DOHH2 (cell line): ENCODE measurements around the gene RAPGEF5.

ENCODE experiments used
- H3F3A ChIP-seq: fragments of 200-600 bp; sonication (generic), shearing (Covaris generic); 2 replicates; pipeline ENCODE4 v1.6.0; 2016; ENCODE audit warnings: antibody characterized with exemption, mild to moderate bottlenecking; ENCODE audit not compliant: control insufficient read depth, insufficient read depth
- H3K27ac ChIP-seq: fragments of 200-600 bp; sonication (generic); 2 replicates; pipeline ENCODE4 v1.5.1; 2014; ENCODE audit warnings: low read depth, mild to moderate bottlenecking, low read length, moderate library complexity
- H3K27me3 ChIP-seq: fragments of 200-600 bp; sonication (generic); 2 replicates; pipeline ENCODE4 v1.6.1; 2014; ENCODE audit warnings: mild to moderate bottlenecking, low read length, mixed read lengths; ENCODE audit not compliant: control insufficient read depth
- H3K36me3 ChIP-seq: fragments of 200-600 bp; sonication (generic); 2 replicates; pipeline ENCODE4 v1.6.1; 2014; ENCODE audit warnings: mild to moderate bottlenecking, low read length, moderate library complexity, mixed read lengths; ENCODE audit not compliant: control insufficient read depth
- H3K4me1 ChIP-seq: fragments of 200-600 bp; sonication (generic); 2 replicates; pipeline ENCODE4 v1.6.1; 2014; ENCODE audit warnings: mild to moderate bottlenecking, low read length, mixed read lengths; ENCODE audit not compliant: control insufficient read depth
- H3K4me2 ChIP-seq: fragments of 200-600 bp; sonication (generic); 2 replicates; pipeline ENCODE4 v1.6.0; 2014; ENCODE audit warnings: mild to moderate bottlenecking, low read length, moderate library complexity
- H3K4me3 ChIP-seq: fragments of 200-600 bp; sonication (generic); 2 replicates; pipeline ENCODE4 v1.5.1; 2014; ENCODE audit warnings: mild to moderate bottlenecking, low read length, mixed read lengths
- H3K79me2 ChIP-seq: fragments of 200-600 bp; sonication (generic); 2 replicates; pipeline ENCODE4 v1.6.1; 2014; ENCODE audit warnings: mild to moderate bottlenecking, low read length, mixed read lengths; ENCODE audit not compliant: control insufficient read depth
- H3K9me2 ChIP-seq: fragments of 200-600 bp; sonication (generic); replicated peaks from 2 replicates; pipeline ENCODE4 v1.6.1; 2014; ENCODE audit warnings: mild to moderate bottlenecking, low read length, mixed read lengths; ENCODE audit not compliant: control insufficient read depth
- H3K9me3 ChIP-seq: fragments of 200-600 bp; sonication (generic); 2 replicates; pipeline ENCODE4 v1.6.1; 2014; ENCODE audit warnings: antibody characterized with exemption, low read length, mixed read lengths; ENCODE audit not compliant: control insufficient read depth, insufficient read depth
- H4K20me1 ChIP-seq: fragments of 200-600 bp; sonication (generic); 2 replicates; pipeline ENCODE4 v1.6.0; 2014; ENCODE audit warnings: low read depth, mild to moderate bottlenecking, antibody characterized with exemption, low read length, moderate library complexity; ENCODE audit not compliant: control insufficient read depth, insufficient read depth
- CTCF ChIP-seq: fragments of 200-600 bp; sonication (generic); IDR thresholded peaks from one replicate; pipeline ENCODE4 v1.5.1; 2014; ENCODE audit warnings: antibody characterized with exemption, mild to moderate bottlenecking, low read depth, low read length; ENCODE audit not compliant: poor library complexity, severe bottlenecking
- EZH2phosphoT487 ChIP-seq: fragments of 200-600 bp; sonication (generic); IDR thresholded peaks from 2 replicates; pipeline ENCODE4 v1.6.1; 2017; ENCODE audit warnings: borderline replicate concordance, mild to moderate bottlenecking, antibody characterized with exemption, low read length, moderate library complexity, mixed read lengths

RAPGEF5 gene

GRCh38 chr7:22269963-22270362 is 87.0 kb downstream of the RAPGEF5 start:
- H3K9me2 ChIP-seq = no peaks in the 10 kb centered on the region
- peaks cover 72% of the 10 kb centered on the region for H3F3A ChIP-seq
- peaks cover 95% of the 10 kb centered on the region for H3K36me3 ChIP-seq
- H3K9me3 ChIP-seq = no peaks in the 10 kb centered on the region
- H4K20me1 ChIP-seq = peaks cover 21% of the 10 kb centered on the region
- H3K79me2 ChIP-seq = peaks cover 94% of the 10 kb centered on the region
- H3K4me2 ChIP-seq = peak overlapping the region; percentile 2; the same call in 1 of the 2 replicates
- no peak overlapping the region for H3K4me3 ChIP-seq
- H3K4me1 ChIP-seq = peaks cover 40% of the 10 kb centered on the region
- TF ChIP-seq EZH2phosphoT487 = no peak
- TF ChIP-seq CTCF = no peak
- peak overlapping the region; percentile 24; the same call in 1 of the 2 replicates for H3K27ac ChIP-seq
- no peaks in the 10 kb centered on the region for H3K27me3 ChIP-seq

- H3K4me1 ChIP-seq = peaks cover 38% of the 10 kb centered on the region
- peak overlapping the region; percentile 24 for H3K27ac ChIP-seq
- H3K79me2 ChIP-seq = peaks cover 94% of the 10 kb centered on the region
- H3K9me3 ChIP-seq = no peaks in the 10 kb centered on the region
- H3F3A ChIP-seq = peaks cover 78% of the 10 kb centered on the region
- H3K36me3 ChIP-seq = peaks cover 96% of the 10 kb centered on the region
- H4K20me1 ChIP-seq = peaks cover 17% of the 10 kb centered on the region
- no peaks in the 10 kb centered on the region for H3K9me2 ChIP-seq
- no peak for TF ChIP-seq CTCF
- TF ChIP-seq EZH2phosphoT487 = no peak
- no peaks in the 10 kb centered on the region for H3K27me3 ChIP-seq
- H3K4me2 ChIP-seq = peak overlapping the region; percentile 2; the same call in 1 of the 2 replicates
- no peak overlapping the region for H3K4me3 ChIP-seq
Measured at GRCh38 chr7:22268884-22269421, 88.0 kb downstream of the RAPGEF5 start.

- Histone ChIP-seq H3K36me3 (peaks cover 95% of the 10 kb centered on the region), H3K4me1 (peaks cover 35% of the 10 kb centered on the region), H3K9me3 (no peaks in the 10 kb centered on the region), H3K79me2 (peaks cover 93% of the 10 kb centered on the region), H3K27me3 (no peaks in the 10 kb centered on the region), H4K20me1 (peaks cover 13% of the 10 kb centered on the region), H3K27ac (peak overlapping the region; percentile 24; the same call in 1 of the 2 replicates), H3K4me3 (no peak overlapping the region), H3F3A (peaks cover 84% of the 10 kb centered on the region), H3K4me2 (no peak overlapping the region), H3K9me2 (no peaks in the 10 kb centered on the region)
- TF ChIP-seq EZH2phosphoT487 (no peak), CTCF (no peak)
Measured at GRCh38 chr7:22267930-22268615, 88.9 kb downstream of the RAPGEF5 start.
